HG03571 (cell line): ENCODE measurements around the gene UTS2.

ENCODE experiments used
- ATAC-seq: cut with Tn5 transposase; IDR thresholded peaks from one replicate; pipeline ENCODE4 v1.9.1; 2021; ENCODE audit not compliant: unreplicated experiment

Gene UTS2

GRCh38 chr1:7863756-7864328 lies 11.0 kb upstream of the UTS2 start:
- ATAC-seq, result no peak

- no peak for ATAC-seq
Observed at GRCh38 chr1:7862211-7863060, 9.6 kb upstream of the UTS2 start.

DNA sequence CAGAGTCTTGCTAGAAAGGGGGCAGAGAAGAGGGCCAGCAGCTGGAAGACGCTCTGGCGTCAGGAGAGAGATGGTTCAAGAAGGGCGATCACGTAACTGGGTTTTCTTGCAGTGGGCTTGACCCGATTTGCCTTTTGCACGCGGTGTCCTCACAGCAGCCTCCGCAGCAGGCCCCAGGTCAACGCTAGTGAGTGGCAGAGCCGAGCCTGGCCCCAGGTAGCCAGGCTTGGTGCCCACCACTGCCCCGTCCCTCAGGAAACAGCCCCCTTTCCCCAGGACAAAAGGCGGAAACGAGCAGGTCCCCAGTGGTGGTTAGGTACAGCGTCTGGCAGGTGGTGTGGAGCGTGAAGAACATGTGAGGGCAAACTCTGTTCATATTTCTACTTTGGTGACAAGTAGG lies 8.6 kb upstream of the UTS2 start:
- ATAC-seq, result no peak

DNA sequence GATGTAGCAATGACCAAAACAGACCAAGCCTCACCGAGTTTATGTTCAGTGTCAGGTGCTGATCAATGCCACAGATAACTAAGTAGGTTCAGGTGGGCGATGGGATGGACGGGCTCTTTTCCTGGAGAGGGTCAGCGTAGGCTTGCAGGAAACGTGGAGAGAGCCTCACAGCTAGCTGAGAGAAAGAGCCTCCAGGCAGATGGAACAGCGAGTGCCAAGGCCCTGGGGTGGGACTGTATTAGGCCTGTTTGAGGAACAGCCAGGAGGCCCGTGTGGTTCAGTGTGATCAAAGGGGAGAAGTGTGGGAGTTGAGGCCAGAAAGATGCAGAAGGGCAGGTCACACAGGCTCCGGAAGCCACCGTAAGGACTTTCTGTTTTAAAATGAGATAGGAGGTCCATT lies 7.3 kb upstream of the UTS2 start:
- ATAC-seq, result no peak

DNA sequence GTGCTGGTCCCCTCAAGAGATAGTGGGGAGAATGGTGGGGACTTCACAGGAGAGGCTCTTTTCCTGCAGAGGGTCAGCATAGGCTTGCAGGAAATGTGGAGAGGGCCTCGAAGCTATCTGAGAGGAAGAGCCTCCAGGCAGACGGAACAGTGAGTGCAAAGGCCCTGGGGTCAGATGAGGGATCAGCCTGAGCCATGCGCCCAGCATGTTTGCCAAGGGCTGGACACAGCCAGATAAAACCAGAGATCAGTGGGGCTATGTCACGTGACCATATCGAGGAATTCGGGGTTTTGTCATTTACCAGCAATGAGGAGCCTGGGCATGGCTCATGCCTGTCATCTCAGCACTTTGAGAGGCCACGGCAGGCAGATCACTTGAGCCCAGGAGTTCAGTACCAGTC lies 6.5 kb upstream of the UTS2 start:
- ATAC-seq, result no peak

- ATAC-seq, result no peak
Observed at GRCh38 chr1:7857985-7858384, 5.1 kb upstream of the UTS2 start.

- no peak for ATAC-seq
Observed at GRCh38 chr1:7857000-7857399, 4.1 kb upstream of the UTS2 start.

GRCh38 chr1:7856345-7856744 lies 3.5 kb upstream of the UTS2 start:
- no peak for ATAC-seq

GRCh38 chr1:7853684-7854026 lies 790 bp upstream of the UTS2 start:
- ATAC-seq, result no peak

DNA sequence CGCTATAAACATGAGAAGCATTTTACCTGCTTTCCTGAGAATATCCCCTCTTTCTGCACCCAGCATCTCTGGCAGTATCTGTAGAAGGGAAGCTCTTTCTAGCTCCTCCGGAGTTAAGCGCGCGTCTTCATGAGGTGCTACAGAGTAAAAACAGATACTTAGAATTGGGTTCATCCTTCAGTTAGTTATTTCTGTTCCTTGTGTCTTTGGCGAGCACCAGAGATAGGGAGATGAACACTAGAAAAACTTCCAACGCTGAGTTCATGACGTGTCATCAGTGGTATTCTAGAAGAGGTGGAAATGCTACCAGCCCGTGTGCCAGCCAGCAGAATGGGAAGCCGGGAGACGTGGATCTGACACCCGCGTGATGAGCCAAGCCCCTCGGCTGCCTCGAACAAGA lies 2.1 kb downstream of the UTS2 start:
- no peak for ATAC-seq

- no peak for ATAC-seq
Observed at GRCh38 chr1:7847599-7847998, 5.3 kb downstream of the UTS2 start.

- no peak for ATAC-seq
Observed at GRCh38 chr1:7846656-7847055, 6.2 kb downstream of the UTS2 start.

DNA sequence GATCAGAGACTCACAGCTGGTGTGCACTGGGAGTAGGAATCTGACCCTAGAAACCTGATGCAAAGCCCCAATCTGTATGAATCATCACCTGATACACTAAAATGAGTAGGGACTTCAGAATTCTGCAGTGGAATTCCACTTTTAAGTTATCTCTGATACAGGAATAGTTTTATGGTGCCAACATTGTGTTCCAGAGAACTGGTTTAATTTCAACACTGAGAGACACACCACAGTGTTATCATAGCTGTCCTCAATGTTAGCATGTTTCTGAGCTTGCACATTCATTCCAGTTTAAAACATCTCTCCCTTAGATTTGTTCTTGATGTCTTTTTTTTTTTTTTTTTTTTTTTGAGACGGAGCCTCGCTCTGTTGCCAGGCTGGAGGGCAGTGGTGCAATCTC lies 7.1 kb downstream of the UTS2 start:
- no peak for ATAC-seq

DNA sequence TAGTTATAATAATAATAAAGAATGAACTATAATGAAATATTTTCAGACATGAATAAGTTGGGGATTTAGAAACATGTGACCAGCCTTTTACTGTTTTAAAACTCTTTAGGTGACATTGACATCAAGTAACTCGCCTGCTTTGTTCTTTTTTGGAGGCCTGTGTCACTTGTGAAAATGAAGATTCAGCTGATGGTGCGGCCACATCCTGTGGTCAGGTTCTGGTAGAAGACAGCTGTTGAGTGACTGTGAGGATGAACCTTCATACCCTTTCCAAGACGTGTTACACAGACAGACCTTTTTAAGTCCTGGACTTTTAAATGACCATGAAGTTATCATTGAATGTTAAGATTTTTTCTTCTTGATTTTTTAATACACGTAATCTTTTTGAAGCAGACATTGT lies 10.3 kb downstream of the UTS2 start:
- no peak for ATAC-seq

DNA sequence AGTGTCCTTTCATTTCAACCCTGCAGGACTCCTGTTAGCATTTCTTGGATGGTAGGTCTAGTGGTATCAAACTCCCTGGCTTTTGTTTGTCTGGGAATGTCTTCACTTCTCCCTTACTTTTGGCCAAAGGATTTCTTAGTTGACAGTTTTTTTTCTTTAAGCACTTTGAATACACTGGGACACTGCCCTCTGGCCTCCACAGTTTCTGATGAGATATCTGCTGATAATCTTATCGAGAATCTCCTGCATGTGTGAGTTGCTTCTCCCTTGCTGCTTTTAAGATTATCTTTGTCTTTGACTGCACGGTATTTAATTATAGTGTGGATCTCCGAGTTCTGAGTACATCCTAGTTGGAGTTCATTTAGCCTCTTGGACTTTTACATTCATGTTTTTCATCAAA lies 13.3 kb downstream of the UTS2 start:
- ATAC-seq, result no peak

GRCh38 chr1:7838714-7839113 lies 14.2 kb downstream of the UTS2 start:
- no peak for ATAC-seq

DNA sequence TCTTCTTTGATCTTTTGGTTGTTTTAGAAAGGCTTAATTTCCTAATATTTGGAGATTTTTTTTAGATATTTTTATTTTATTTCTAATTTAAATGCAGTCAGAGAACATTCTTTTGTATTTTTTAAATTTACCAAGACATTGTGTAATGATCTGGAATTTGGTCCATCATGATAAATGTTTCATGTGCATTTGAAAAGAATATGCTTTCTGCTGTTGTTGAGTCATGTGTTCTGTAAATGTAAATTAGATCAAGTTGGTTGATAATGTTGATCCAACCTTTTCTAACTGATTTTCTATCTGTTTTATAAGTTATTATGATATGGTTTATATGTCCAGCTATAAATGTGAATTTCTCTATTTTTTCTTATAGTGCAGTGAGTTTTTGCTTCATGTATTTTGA lies 19.8 kb downstream of the UTS2 start:
- no peak for ATAC-seq

DNA sequence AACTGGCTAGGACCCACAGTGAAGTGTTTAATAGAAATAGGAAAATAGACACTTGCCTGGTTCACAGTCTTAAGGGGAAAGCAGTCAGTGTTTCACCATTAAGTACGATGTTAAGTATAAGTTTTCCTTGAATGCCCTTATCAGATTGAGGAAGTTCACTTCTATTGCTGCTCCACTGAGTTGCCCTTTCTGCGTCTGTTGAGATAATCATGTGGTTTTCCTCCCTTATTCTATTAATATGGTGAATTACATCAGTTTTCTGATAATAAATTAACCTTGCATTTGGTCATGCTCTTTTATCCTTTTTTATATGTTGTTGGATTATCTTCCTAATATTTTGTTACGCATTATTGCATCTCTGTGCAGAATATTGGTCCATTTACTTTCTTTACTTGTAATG lies 21.4 kb downstream of the UTS2 start:
- ATAC-seq, result no peak

DNA sequence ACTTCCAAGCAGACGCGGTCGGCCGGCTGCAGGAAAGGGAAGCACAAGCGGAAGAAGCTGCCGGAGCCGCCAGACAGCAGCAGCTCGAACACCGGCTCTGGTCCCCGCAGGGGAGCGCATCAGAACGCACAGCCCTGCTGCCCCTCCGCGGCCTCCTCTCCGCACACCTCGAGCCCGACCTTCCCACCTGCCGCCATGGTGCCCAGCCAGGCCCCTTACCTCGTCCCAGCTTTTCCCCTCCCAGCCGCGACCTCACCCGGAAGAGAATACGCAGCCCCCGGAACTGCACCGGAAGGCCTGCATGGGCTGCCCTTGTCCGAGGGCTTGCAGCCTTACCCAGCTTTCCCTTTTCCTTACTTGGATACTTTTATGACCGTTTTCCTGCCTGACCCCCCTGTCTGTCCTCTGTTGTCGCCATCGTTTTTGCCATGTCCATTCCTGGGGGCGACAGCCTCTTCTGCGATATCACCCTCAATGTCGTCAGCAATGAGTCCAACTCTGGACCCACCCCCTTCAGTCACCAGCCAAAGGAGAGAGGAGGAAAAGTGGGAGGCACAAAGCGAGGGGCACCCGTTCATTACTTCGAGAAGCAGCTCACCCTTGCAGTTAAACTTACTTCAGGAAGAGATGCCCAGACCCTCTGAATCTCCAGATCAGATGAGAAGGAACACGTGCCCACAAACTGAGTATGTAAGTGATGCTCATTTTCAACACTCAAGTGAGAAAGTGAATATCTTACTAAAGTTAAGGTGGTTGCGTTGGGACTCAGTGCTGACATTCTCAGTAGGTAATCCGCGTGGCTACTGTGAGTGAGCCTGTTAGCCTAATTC lies 25.5 kb downstream of the UTS2 start:
- no peak for ATAC-seq

GRCh38 chr1:7826363-7826762 lies 26.5 kb downstream of the UTS2 start:
- ATAC-seq, result no peak

DNA sequence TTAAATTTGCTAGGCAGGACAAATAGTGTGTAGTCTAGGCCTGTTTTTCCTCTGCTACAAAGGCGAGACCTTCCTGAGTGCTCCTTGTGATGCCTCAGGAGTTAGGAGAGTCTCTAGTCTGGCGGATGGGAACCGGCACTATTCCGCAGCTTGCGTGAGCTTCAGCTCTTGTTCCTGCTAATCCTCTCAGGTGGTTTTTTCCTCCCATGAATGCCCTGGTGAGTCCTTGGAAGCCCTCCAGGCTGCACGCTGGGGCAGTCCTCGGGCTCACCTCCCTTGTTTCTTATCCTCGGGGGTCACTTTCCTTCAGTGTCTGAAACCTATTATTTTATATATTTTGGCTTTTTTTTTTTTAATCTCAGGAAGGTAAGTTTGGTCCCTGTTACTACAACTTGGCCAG lies 28.2 kb downstream of the UTS2 start:
- ATAC-seq, result no peak

- ATAC-seq, result no peak
Observed at GRCh38 chr1:7821282-7821681, 31.6 kb downstream of the UTS2 start.
